HepG2 (cell line): ENCODE results near the gene MRPL42. TPM values are rescaled to one million over a fixed set of nuclear protein-coding genes. Genes with fewer than 3 reads are reported as not detected.

Source experiments
- AGO2 ChIP-seq: fragments of 200-400 bp; formaldehyde crosslinking; optimal IDR thresholded peaks from 2 replicates; pipeline ENCODE3; 2017; ENCODE audit warnings: mild to moderate bottlenecking, low read depth, low read length, moderate library complexity
- DMAP1 ChIP-seq: IDR thresholded peaks from 2 replicates; pipeline ENCODE4 v1.6.1; 2016
- KLF11 ChIP-seq: IDR thresholded peaks from 2 replicates; pipeline ENCODE4 v1.6.1; 2016; ENCODE audit warnings: missing compliant biosample characterization
- PHF8 ChIP-seq: sonication (generic); formaldehyde crosslinking; IDR thresholded peaks from 2 replicates; pipeline ENCODE4 v1.5.0; 2020; ENCODE audit warnings: missing genetic modification reagents
- RARA ChIP-seq: IDR thresholded peaks from 2 replicates; pipeline ENCODE4 v1.6.1; 2016; ENCODE audit warnings: missing genetic modification reagents, missing compliant biosample characterization
- SNAI1 ChIP-seq: sonication (generic); formaldehyde crosslinking; IDR thresholded peaks from 2 replicates; pipeline ENCODE4 v1.5.0; 2020; ENCODE audit warnings: mild to moderate bottlenecking, missing genetic modification reagents, borderline replicate concordance
- TMF1 ChIP-seq: sonication (generic); formaldehyde crosslinking; IDR thresholded peaks from 2 replicates; pipeline ENCODE4 v1.8.1; 2022; ENCODE audit warnings: low read depth, missing genetic modification reagents
- ZBTB20 ChIP-seq: sonication (generic); formaldehyde crosslinking; IDR thresholded peaks from 2 replicates; pipeline ENCODE4 v1.8.1; 2023; ENCODE audit warnings: missing genetic modification reagents, low read depth, mild to moderate bottlenecking, borderline replicate concordance
- ZBTB21 ChIP-seq: sonication (generic); formaldehyde crosslinking; IDR thresholded peaks from 2 replicates; pipeline ENCODE4 v1.4.0; 2020; ENCODE audit warnings: missing genetic modification reagents
- ZFP36 ChIP-seq: fragments of 150-350 bp; IDR thresholded peaks from 2 replicates; pipeline ENCODE4 v1.6.1; 2018; ENCODE audit warnings: borderline replicate concordance, low read length, low read depth; ENCODE audit not compliant: partially characterized antibody
- ZNF138 ChIP-seq: sonication (generic); formaldehyde crosslinking; IDR thresholded peaks from 2 replicates; pipeline ENCODE4 v1.5.0; 2020; ENCODE audit warnings: mild to moderate bottlenecking, low read depth, missing genetic modification reagents
- ZNF282 ChIP-seq: fragments of 450-650 bp; IDR thresholded peaks from 2 replicates; pipeline ENCODE4 v1.6.1; 2018; ENCODE audit not compliant: partially characterized antibody
- ZNF501 ChIP-seq: sonication (generic); formaldehyde crosslinking; IDR thresholded peaks from 2 replicates; pipeline ENCODE4 v1.5.1; 2020; ENCODE audit warnings: mild to moderate bottlenecking, moderate library complexity, missing genetic modification reagents
- ZNF850 ChIP-seq: sonication (generic); formaldehyde crosslinking; conservative IDR thresholded peaks from 2 replicates; pipeline ENCODE4 v1.9.0; 2021; ENCODE audit warnings: mild to moderate bottlenecking, missing genetic modification reagents
- ZSCAN22 ChIP-seq: sonication (generic); formaldehyde crosslinking; IDR thresholded peaks from 2 replicates; pipeline ENCODE4 v1.4.0; 2020; ENCODE audit warnings: mild to moderate bottlenecking, missing genetic modification reagents
- polyA plus RNA-seq, 8 experiments: library from polyadenylated mRNA; depleted of rRNA in 3 of 8; stranded (reverse) in 7 of 8; unstranded in 1 of 8; fragments of >200 nt; fragmentation: Illumina TruSeq in 4 of 8; extraction: Trizol in 4 of 8; gene quantifications; 2 replicates each; pipeline versions ENCODE4 v1.2.1 to v1.2.3, GENCODE V29; 2011 to 2016; ENCODE audit warnings: low read depth in 4 of 8, missing spikeins in 1 of 8, mixed read lengths in 1 of 8; ENCODE audit not compliant: insufficient read depth in 1 of 8
- total RNA-seq, 5 experiments: library from RNA; depleted of rRNA; stranded (reverse); fragments of >200 nt; fragmentation: Illumina TruSeq; extraction: Trizol; gene quantifications; 2 replicates each; pipeline ENCODE4 v1.2.3, GENCODE V29; 2016; ENCODE audit warnings: low read depth in 1 of 5
- TF ChIP-seq, protein P1 (sequence below): IDR thresholded peaks from 2 replicates; pipeline ENCODE4 v1.6.1; 2016; ENCODE audit warnings: low read depth, missing genetic modification reagents, missing compliant biosample characterization
- TF ChIP-seq, protein P2 (sequence below): IDR thresholded peaks from 2 replicates; pipeline ENCODE4 v1.6.1; 2016; ENCODE audit warnings: low read depth, control low read depth
- TF ChIP-seq, protein P3 (sequence below): sonication (generic); formaldehyde crosslinking; IDR thresholded peaks from 2 replicates; pipeline ENCODE4 v1.4.0; 2020; ENCODE audit warnings: mild to moderate bottlenecking, missing genetic modification reagents
- TF ChIP-seq, protein P4 (sequence below): sonication (generic); formaldehyde crosslinking; IDR thresholded peaks from 2 replicates; pipeline ENCODE4 v1.9.0; 2022; ENCODE audit warnings: low read depth, missing genetic modification reagents

Gene MRPL42
- total and polyA plus RNA-seq, 2 of the 13 experiments (the other 11 are each of a cell fraction or from before 2014, with no cell fraction given), result 93.3 to 148 TPM

DNA sequence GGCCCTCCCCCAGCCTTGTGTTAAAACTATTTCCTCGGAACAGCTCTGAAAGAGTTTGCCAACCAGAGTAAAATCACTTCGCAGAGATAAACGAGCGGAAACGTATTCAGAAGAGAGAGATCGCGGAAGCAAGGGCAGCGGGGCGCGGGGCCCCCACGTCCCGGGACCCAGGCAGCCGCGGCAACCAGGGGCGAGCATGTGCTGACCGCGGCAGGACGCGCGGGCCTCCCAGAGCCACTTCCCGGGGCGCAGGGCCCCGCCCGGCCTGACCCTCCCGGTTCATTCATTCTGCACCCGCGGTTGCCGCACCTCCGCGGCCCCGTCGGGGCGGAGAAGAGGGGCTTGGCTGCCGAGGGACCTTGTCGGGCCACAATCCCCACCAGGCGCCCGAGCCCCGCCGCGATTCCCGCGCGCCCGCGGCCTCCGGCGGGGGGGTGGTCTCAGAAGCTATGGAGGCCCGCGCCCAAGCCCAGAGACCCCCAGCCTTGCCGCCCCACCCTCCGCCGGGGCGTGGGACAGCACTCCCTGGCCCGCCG, 26.2 kb upstream of the MRPL42 start (continued):
- 0 out of 2 replicates have a peak, but pooled peaks have one; percentile 31 for TF ChIP-seq SNAI1 (CRISPR knock-in tag)
- TF ChIP-seq DMAP1, result 0 out of 2 replicates have a peak, but pooled peaks have one; percentile 4
- TF ChIP-seq TMF1 (CRISPR knock-in tag), result 0 out of 2 replicates have a peak, but pooled peaks have one; percentile 21
- no peak for TF ChIP-seq ZFP36
- peak; percentile 1; the same call in 1 of the 2 replicates for TF ChIP-seq KLF11 (CRISPR knock-in tag)
- no peak for TF ChIP-seq ZNF282
- TF ChIP-seq AGO2, result peak; percentile 81
- TF ChIP-seq, protein P1, sequence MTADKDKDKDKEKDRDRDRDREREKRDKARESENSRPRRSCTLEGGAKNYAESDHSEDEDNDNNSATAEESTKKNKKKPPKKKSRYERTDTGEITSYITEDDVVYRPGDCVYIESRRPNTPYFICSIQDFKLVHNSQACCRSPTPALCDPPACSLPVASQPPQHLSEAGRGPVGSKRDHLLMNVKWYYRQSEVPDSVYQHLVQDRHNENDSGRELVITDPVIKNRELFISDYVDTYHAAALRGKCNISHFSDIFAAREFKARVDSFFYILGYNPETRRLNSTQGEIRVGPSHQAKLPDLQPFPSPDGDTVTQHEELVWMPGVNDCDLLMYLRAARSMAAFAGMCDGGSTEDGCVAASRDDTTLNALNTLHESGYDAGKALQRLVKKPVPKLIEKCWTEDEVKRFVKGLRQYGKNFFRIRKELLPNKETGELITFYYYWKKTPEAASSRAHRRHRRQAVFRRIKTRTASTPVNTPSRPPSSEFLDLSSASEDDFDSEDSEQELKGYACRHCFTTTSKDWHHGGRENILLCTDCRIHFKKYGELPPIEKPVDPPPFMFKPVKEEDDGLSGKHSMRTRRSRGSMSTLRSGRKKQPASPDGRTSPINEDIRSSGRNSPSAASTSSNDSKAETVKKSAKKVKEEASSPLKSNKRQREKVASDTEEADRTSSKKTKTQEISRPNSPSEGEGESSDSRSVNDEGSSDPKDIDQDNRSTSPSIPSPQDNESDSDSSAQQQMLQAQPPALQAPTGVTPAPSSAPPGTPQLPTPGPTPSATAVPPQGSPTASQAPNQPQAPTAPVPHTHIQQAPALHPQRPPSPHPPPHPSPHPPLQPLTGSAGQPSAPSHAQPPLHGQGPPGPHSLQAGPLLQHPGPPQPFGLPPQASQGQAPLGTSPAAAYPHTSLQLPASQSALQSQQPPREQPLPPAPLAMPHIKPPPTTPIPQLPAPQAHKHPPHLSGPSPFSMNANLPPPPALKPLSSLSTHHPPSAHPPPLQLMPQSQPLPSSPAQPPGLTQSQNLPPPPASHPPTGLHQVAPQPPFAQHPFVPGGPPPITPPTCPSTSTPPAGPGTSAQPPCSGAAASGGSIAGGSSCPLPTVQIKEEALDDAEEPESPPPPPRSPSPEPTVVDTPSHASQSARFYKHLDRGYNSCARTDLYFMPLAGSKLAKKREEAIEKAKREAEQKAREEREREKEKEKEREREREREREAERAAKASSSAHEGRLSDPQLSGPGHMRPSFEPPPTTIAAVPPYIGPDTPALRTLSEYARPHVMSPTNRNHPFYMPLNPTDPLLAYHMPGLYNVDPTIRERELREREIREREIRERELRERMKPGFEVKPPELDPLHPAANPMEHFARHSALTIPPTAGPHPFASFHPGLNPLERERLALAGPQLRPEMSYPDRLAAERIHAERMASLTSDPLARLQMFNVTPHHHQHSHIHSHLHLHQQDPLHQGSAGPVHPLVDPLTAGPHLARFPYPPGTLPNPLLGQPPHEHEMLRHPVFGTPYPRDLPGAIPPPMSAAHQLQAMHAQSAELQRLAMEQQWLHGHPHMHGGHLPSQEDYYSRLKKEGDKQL, result no peak
- 0 out of 2 replicates have a peak, but pooled peaks have one; percentile 5 for TF ChIP-seq RARA (CRISPR knock-in tag)
- TF ChIP-seq ZBTB21 (CRISPR knock-in tag), result no peak
- peak; percentile 59; the same call in 1 of the 2 replicates for TF ChIP-seq ZNF850 (CRISPR knock-in tag)
- TF ChIP-seq, protein P2, sequence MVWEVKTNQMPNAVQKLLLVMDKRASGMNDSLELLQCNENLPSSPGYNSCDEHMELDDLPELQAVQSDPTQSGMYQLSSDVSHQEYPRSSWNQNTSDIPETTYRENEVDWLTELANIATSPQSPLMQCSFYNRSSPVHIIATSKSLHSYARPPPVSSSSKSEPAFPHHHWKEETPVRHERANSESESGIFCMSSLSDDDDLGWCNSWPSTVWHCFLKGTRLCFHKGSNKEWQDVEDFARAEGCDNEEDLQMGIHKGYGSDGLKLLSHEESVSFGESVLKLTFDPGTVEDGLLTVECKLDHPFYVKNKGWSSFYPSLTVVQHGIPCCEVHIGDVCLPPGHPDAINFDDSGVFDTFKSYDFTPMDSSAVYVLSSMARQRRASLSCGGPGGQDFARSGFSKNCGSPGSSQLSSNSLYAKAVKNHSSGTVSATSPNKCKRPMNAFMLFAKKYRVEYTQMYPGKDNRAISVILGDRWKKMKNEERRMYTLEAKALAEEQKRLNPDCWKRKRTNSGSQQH, result peak; percentile 74; the same call in 1 of the 2 replicates
- TF ChIP-seq ZBTB20, result no peak
- TF ChIP-seq, protein P3, sequence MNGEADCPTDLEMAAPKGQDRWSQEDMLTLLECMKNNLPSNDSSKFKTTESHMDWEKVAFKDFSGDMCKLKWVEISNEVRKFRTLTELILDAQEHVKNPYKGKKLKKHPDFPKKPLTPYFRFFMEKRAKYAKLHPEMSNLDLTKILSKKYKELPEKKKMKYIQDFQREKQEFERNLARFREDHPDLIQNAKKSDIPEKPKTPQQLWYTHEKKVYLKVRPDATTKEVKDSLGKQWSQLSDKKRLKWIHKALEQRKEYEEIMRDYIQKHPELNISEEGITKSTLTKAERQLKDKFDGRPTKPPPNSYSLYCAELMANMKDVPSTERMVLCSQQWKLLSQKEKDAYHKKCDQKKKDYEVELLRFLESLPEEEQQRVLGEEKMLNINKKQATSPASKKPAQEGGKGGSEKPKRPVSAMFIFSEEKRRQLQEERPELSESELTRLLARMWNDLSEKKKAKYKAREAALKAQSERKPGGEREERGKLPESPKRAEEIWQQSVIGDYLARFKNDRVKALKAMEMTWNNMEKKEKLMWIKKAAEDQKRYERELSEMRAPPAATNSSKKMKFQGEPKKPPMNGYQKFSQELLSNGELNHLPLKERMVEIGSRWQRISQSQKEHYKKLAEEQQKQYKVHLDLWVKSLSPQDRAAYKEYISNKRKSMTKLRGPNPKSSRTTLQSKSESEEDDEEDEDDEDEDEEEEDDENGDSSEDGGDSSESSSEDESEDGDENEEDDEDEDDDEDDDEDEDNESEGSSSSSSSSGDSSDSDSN (CRISPR knock-in tag), result peak; percentile 13
- TF ChIP-seq ZSCAN22 (CRISPR knock-in tag), result no peak
- TF ChIP-seq, protein P4, sequence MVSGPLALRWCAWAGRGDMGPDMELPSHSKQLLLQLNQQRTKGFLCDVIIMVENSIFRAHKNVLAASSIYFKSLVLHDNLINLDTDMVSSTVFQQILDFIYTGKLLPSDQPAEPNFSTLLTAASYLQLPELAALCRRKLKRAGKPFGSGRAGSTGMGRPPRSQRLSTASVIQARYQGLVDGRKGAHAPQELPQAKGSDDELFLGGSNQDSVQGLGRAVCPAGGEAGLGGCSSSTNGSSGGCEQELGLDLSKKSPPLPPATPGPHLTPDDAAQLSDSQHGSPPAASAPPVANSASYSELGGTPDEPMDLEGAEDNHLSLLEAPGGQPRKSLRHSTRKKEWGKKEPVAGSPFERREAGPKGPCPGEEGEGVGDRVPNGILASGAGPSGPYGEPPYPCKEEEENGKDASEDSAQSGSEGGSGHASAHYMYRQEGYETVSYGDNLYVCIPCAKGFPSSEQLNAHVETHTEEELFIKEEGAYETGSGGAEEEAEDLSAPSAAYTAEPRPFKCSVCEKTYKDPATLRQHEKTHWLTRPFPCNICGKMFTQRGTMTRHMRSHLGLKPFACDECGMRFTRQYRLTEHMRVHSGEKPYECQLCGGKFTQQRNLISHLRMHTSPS (CRISPR knock-in tag), result no peak
- TF ChIP-seq PHF8 (CRISPR knock-in tag), result peak; percentile 12; the same call in 1 of the 2 replicates
- 0 out of 2 replicates have a peak, but pooled peaks have one; percentile 19 for TF ChIP-seq ZNF138 (CRISPR knock-in tag)
- TF ChIP-seq ZNF501 (CRISPR knock-in tag), result no peak
